Measurements from ENCODE around the gene SLC16A6.

- no peak for TF ChIP-seq POLR2A (IDR thresholded peaks at IDR 0.05)
- TF ChIP-seq CTCF (IDR thresholded peaks at IDR 0.05): no peak
- TF ChIP-seq POLR2AphosphoS5 (IDR thresholded peaks at IDR 0.05): no peak
These were observed 41.6 kb downstream of the SLC16A6 start for GRCh38 chr17:68249354-68249765.
